ENCODE data around the gene ACTN4.

- no peak for TF ChIP-seq CTCF (IDR thresholded peaks at IDR 0.05; ENCODE audit: extremely low read depth in 1 of 2, insufficient read depth in 1 of 2, low read depth in 1 of 2, low read length in 2 of 2)
- TF ChIP-seq MYC (IDR thresholded peaks at IDR 0.05; ENCODE audit: low read depth, low read length) = no peak
- TF ChIP-seq EZH2 (IDR thresholded peaks at IDR 0.05; ENCODE audit: borderline replicate concordance, low read depth, low read length, severe bottlenecking) = no peak
- no peak for TF ChIP-seq POLR2A (IDR thresholded peaks at IDR 0.05; ENCODE audit: low read depth, low read length)
- TF ChIP-seq POLR2AphosphoS5 (IDR thresholded peaks at IDR 0.05; ENCODE audit: insufficient read depth, low read depth, low read length) = no peak
- no peak for TF ChIP-seq JUN (IDR thresholded peaks at IDR 0.05; ENCODE audit: borderline replicate concordance, insufficient read depth, insufficient read length, low read depth)
- TF ChIP-seq GATA2 (IDR thresholded peaks at IDR 0.05; ENCODE audit: insufficient read depth, insufficient read length, low read depth, low read length) = no peak
- no peak for TF ChIP-seq FOS (IDR thresholded peaks at IDR 0.05; ENCODE audit: borderline replicate concordance, insufficient read depth, low read length)
Measured at GRCh38 chr19:38640368-38640767, 7.1 kb upstream of the ACTN4 start.
